Measurements from ENCODE around the gene USP15. TPM values are rescaled to one million over a fixed set of nuclear protein-coding genes. Genes with fewer than 3 reads are reported as not detected.

USP15 gene
- total and polyA plus RNA-seq, 2 donors (not counting 1 experiment from before 2014, with no cell fraction given): 116 to 182 TPM

GRCh38 chr12:62294378-62294777 is 34.2 kb downstream of the USP15 start:
- DNase-seq (no peak), ATAC-seq (ENCODE audit: low read depth) (no peak)
- H3K4me1 ChIP-seq (ENCODE audit: control insufficient read depth in 2 of 2, insufficient read depth in 2 of 2, low read length in 2 of 2): peaks cover 13 to 14% of the 10 kb centered on the region in 2 donors
- no peak overlapping the region for H3K4me3 Mint-ChIP-seq
- intact Hi-C loops (cut with micrococcal nuclease): no loop called here
- no peak overlapping the region for H3K4me2 ChIP-seq (replicated peaks; ENCODE audit: low read depth, low read length, poor library complexity, severe bottlenecking)
- H3K4me1 Mint-ChIP-seq: peaks cover 47% of the 10 kb centered on the region
- H2AFZ ChIP-seq (ENCODE audit: insufficient read depth, low read depth, low read length, poor library complexity, severe bottlenecking): no peak overlapping the region
- no peaks in the 10 kb centered on the region for H3K27me3 ChIP-seq (replicated peaks in 1 of 4; ENCODE audit: control extremely low read depth in 1 of 4, control insufficient read depth in 3 of 4, insufficient read depth in 4 of 4, low read length in 3 of 4)
- peaks cover 8 to 41% of the 10 kb centered on the region in 2 experiments for H3K36me3 ChIP-seq (replicated peaks in 1 of 2; ENCODE audit: control extremely low read depth in 1 of 2, control insufficient read depth in 1 of 2, extremely low read depth in 1 of 2, insufficient read depth in 2 of 2, low read length in 1 of 2)
- TF ChIP-seq EZH2 (IDR thresholded peaks at IDR 0.05; ENCODE audit: borderline replicate concordance, insufficient read depth, low read depth, low read length, poor library complexity, severe bottlenecking): no peak
- TF ChIP-seq, protein P1, sequence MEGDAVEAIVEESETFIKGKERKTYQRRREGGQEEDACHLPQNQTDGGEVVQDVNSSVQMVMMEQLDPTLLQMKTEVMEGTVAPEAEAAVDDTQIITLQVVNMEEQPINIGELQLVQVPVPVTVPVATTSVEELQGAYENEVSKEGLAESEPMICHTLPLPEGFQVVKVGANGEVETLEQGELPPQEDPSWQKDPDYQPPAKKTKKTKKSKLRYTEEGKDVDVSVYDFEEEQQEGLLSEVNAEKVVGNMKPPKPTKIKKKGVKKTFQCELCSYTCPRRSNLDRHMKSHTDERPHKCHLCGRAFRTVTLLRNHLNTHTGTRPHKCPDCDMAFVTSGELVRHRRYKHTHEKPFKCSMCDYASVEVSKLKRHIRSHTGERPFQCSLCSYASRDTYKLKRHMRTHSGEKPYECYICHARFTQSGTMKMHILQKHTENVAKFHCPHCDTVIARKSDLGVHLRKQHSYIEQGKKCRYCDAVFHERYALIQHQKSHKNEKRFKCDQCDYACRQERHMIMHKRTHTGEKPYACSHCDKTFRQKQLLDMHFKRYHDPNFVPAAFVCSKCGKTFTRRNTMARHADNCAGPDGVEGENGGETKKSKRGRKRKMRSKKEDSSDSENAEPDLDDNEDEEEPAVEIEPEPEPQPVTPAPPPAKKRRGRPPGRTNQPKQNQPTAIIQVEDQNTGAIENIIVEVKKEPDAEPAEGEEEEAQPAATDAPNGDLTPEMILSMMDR (IDR thresholded peaks at IDR 0.05): no peak
- no peaks in the 10 kb centered on the region for H3K27me3 Mint-ChIP-seq
- H3K27ac Mint-ChIP-seq: no peak overlapping the region
- H3K9me3 ChIP-seq (ENCODE audit: control extremely low read depth in 1 of 3, control insufficient read depth in 2 of 3, insufficient read depth in 1 of 3, low read length in 2 of 3): peaks cover 1 to 16% (median 8%) of the 10 kb centered on the region in 3 donors
- peaks cover 12% of the 10 kb centered on the region for H3K9me3 Mint-ChIP-seq (ENCODE audit: insufficient read depth)
- WGBS (ENCODE audit: insufficient coverage): no CpG with 5 or more reads among the region's 1 CpG
- H3K79me2 ChIP-seq (ENCODE audit: control insufficient read depth, insufficient read depth, low read length): peaks cover 93% of the 10 kb centered on the region
- no peak overlapping the region for H3K4me3 ChIP-seq (ENCODE audit: control extremely low read depth in 1 of 5, extremely low read depth in 1 of 5, insufficient read depth in 1 of 5, low read depth in 2 of 5, low read length in 4 of 5)
- ChIA-PET CTCF (no interaction called here), POLR2A (no interaction called here)
- H3K9ac ChIP-seq (ENCODE audit: low read length): no peak overlapping the region
- H3K27ac ChIP-seq (ENCODE audit: low read length in 2 of 2): no peak overlapping the region
- peaks cover 78% of the 10 kb centered on the region for H4K20me1 ChIP-seq (ENCODE audit: control insufficient read depth, insufficient read depth, low read length, poor library complexity, severe bottlenecking)

GRCh38 chr12:62296001-62296400 is 35.8 kb downstream of the USP15 start:
- WGBS (ENCODE audit: insufficient coverage): 100% methylated on average over 1 of the region's 2 CpGs
- H4K20me1 ChIP-seq (ENCODE audit: control insufficient read depth, insufficient read depth, low read length, poor library complexity, severe bottlenecking): peaks cover 77% of the 10 kb centered on the region
- DNase-seq: no peak
- H3K9me3 ChIP-seq (ENCODE audit: control extremely low read depth in 1 of 3, control insufficient read depth in 2 of 3, insufficient read depth in 1 of 3, low read length in 2 of 3): peaks cover 0 to 8% (median 3%) of the 10 kb centered on the region in 3 donors
- H3K4me2 ChIP-seq (replicated peaks; ENCODE audit: low read depth, low read length, poor library complexity, severe bottlenecking): no peak overlapping the region
- Mint-ChIP-seq H3K4me3 (no peak overlapping the region), H3K4me1 (peaks cover 57% of the 10 kb centered on the region), H3K9me3 (ENCODE audit: insufficient read depth) (peaks cover under 1% of the 10 kb centered on the region), H3K27ac (no peak overlapping the region), H3K27me3 (no peaks in the 10 kb centered on the region)
- no peak overlapping the region for H2AFZ ChIP-seq (ENCODE audit: insufficient read depth, low read depth, low read length, poor library complexity, severe bottlenecking)
- H3K36me3 ChIP-seq (replicated peaks in 1 of 2; ENCODE audit: control extremely low read depth in 1 of 2, control insufficient read depth in 1 of 2, extremely low read depth in 1 of 2, insufficient read depth in 2 of 2, low read length in 1 of 2): peaks cover 8 to 38% of the 10 kb centered on the region in 2 experiments
- ATAC-seq (ENCODE audit: low read depth): no peak
- no peak overlapping the region for H3K9ac ChIP-seq (ENCODE audit: low read length)
- no peak overlapping the region for H3K4me3 ChIP-seq (ENCODE audit: control extremely low read depth in 1 of 5, extremely low read depth in 1 of 5, insufficient read depth in 1 of 5, low read depth in 2 of 5, low read length in 4 of 5)
- intact Hi-C loops (cut with micrococcal nuclease): loop anchor here (5.0 kb wide), 1 partner anchor 34 kb away; the partner anchor contains the start of gene USP15
- ChIA-PET CTCF (no interaction called here), POLR2A (no interaction called here)
- TF ChIP-seq, protein P1 (IDR thresholded peaks at IDR 0.05): no peak
- no peak for TF ChIP-seq EZH2 (IDR thresholded peaks at IDR 0.05; ENCODE audit: borderline replicate concordance, insufficient read depth, low read depth, low read length, poor library complexity, severe bottlenecking)
- peaks cover 90% of the 10 kb centered on the region for H3K79me2 ChIP-seq (ENCODE audit: control insufficient read depth, insufficient read depth, low read length)
- peaks cover 13 to 14% of the 10 kb centered on the region in 2 donors for H3K4me1 ChIP-seq (ENCODE audit: control insufficient read depth in 2 of 2, insufficient read depth in 2 of 2, low read length in 2 of 2)
- H3K27ac ChIP-seq (ENCODE audit: low read length in 2 of 2): no peak overlapping the region
- no peaks in the 10 kb centered on the region for H3K27me3 ChIP-seq (replicated peaks in 1 of 4; ENCODE audit: control extremely low read depth in 1 of 4, control insufficient read depth in 3 of 4, insufficient read depth in 4 of 4, low read length in 3 of 4)
